ENCODE results near the gene ARL5A.
"Not testable (repeated sequence)": the region's sequence is repeated elsewhere in the genome, so short reads cannot be mapped to it uniquely, and the experiment has no call there.

ARL5A gene

DNA sequence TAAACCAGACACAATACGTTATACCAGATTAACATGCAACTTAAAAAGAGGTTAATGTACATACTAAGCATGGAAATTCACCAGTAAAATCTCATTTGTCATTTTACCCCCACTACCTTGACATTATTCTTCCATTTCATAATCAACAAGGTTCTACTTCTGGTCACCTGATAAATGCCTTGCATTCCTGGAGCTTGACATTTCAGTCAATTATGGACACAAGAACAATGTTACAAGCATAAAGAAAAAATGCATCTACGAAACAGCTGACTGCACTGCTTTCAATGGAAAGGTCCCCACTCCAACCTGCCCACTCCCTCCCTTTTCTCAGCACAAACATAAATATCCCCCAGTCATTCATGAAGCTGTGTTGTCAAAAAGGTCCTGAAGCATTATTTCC, 31.4 kb downstream of the ARL5A start:
- H3K27ac ChIP-seq (replicated peaks) = no peak overlapping the region
- no peak for DNase-seq (ENCODE audit: low read depth in 1 of 2, low spot score in 1 of 2)
- no peak overlapping the region for H3K4me3 ChIP-seq (replicated peaks; ENCODE audit: insufficient read depth, low read length)
- no peak for TF ChIP-seq SPI1 (IDR thresholded peaks at IDR 0.05; ENCODE audit: borderline replicate concordance, low read depth)
- TF ChIP-seq, protein P1, sequence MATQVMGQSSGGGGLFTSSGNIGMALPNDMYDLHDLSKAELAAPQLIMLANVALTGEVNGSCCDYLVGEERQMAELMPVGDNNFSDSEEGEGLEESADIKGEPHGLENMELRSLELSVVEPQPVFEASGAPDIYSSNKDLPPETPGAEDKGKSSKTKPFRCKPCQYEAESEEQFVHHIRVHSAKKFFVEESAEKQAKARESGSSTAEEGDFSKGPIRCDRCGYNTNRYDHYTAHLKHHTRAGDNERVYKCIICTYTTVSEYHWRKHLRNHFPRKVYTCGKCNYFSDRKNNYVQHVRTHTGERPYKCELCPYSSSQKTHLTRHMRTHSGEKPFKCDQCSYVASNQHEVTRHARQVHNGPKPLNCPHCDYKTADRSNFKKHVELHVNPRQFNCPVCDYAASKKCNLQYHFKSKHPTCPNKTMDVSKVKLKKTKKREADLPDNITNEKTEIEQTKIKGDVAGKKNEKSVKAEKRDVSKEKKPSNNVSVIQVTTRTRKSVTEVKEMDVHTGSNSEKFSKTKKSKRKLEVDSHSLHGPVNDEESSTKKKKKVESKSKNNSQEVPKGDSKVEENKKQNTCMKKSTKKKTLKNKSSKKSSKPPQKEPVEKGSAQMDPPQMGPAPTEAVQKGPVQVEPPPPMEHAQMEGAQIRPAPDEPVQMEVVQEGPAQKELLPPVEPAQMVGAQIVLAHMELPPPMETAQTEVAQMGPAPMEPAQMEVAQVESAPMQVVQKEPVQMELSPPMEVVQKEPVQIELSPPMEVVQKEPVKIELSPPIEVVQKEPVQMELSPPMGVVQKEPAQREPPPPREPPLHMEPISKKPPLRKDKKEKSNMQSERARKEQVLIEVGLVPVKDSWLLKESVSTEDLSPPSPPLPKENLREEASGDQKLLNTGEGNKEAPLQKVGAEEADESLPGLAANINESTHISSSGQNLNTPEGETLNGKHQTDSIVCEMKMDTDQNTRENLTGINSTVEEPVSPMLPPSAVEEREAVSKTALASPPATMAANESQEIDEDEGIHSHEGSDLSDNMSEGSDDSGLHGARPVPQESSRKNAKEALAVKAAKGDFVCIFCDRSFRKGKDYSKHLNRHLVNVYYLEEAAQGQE (IDR thresholded peaks at IDR 0.05; ENCODE audit: insufficient replicate concordance, low read depth) = no peak
- TF ChIP-seq POLR2AphosphoS5 (IDR thresholded peaks at IDR 0.05; ENCODE audit: low read depth) = no peak
- TF ChIP-seq CTCF (IDR thresholded peaks at IDR 0.05; ENCODE audit: insufficient read depth, low read length) = no peak
- TF ChIP-seq GABPA (IDR thresholded peaks at IDR 0.05; ENCODE audit: low read depth) = no peak
- no peaks in the 10 kb centered on the region for H3K27me3 ChIP-seq (ENCODE audit: insufficient read depth, poor library complexity, severe bottlenecking)

- no peak for TF ChIP-seq CTCF (IDR thresholded peaks at IDR 0.05; ENCODE audit: insufficient read depth, low read length)
- no peak for TF ChIP-seq GABPA (IDR thresholded peaks at IDR 0.05; ENCODE audit: low read depth)
- TF ChIP-seq POLR2AphosphoS5 (IDR thresholded peaks at IDR 0.05; ENCODE audit: low read depth) = no peak
- TF ChIP-seq, protein P1 (IDR thresholded peaks at IDR 0.05; ENCODE audit: insufficient replicate concordance, low read depth) = no peak
- TF ChIP-seq SPI1 (IDR thresholded peaks at IDR 0.05; ENCODE audit: borderline replicate concordance, low read depth) = no peak
- no peak overlapping the region for H3K27ac ChIP-seq (replicated peaks)
- no peak for DNase-seq (ENCODE audit: low read depth in 1 of 2, low spot score in 1 of 2)
- no peak overlapping the region for H3K4me3 ChIP-seq (replicated peaks; ENCODE audit: insufficient read depth, low read length)
- no peaks in the 10 kb centered on the region for H3K27me3 ChIP-seq (ENCODE audit: insufficient read depth, poor library complexity, severe bottlenecking)
Measured at GRCh38 chr2:151795646-151796240, 32.5 kb downstream of the ARL5A start.

DNA sequence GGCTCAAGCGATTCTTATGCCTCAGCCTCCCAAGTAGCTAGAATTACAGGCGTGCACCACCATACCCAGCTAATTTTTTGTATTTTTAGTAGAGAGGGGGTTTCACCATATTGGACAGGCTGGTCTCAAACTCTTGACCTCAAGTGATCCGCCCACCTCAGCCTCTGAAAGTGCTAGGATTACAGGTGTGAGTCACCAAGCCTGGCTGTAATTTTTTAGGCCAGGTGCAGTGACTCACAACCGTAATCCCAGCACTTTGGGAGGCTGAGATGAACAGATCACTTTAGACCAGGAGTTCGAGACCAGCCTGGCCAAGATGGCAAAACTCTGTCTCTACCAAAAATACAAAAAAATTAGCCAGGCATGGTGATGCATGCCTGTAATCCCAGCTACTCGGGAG, 33.8 kb downstream of the ARL5A start:
- not testable (repeated sequence) for H3K4me3 ChIP-seq (replicated peaks; ENCODE audit: insufficient read depth, low read length); H3K27ac ChIP-seq (replicated peaks); H3K27me3 ChIP-seq (ENCODE audit: insufficient read depth, poor library complexity, severe bottlenecking); DNase-seq (ENCODE audit: low read depth in 1 of 2, low spot score in 1 of 2)

- Histone ChIP-seq H3K27ac (replicated peaks) (no peak overlapping the region), H3K27me3 (ENCODE audit: insufficient read depth, poor library complexity, severe bottlenecking) (no peaks in the 10 kb centered on the region), H3K4me3 (replicated peaks; ENCODE audit: insufficient read depth, low read length) (no peak overlapping the region)
- no peak for TF ChIP-seq CTCF (IDR thresholded peaks at IDR 0.05; ENCODE audit: insufficient read depth, low read length)
- no peak for TF ChIP-seq SPI1 (IDR thresholded peaks at IDR 0.05; ENCODE audit: borderline replicate concordance, low read depth)
- DNase-seq (ENCODE audit: low read depth in 1 of 2, low spot score in 1 of 2) = no peak
Measured at GRCh38 chr2:151793123-151793522, 35.1 kb downstream of the ARL5A start.

Measured in HL-60 (cell line).